SK-N-SH treated with all-trans-retinoic acid at 6 μM for 48 hours (cell line): ENCODE measurements around the gene SERP2.

Source experiments
- BACH2 ChIP-seq: fragments of 250-450 bp; sonication (Bioruptor Pico); IDR thresholded peaks from 2 replicates; pipeline ENCODE4 v1.9.0; 2021; ENCODE audit warnings: mild to moderate bottlenecking, borderline replicate concordance
- CREB5 ChIP-seq: fragments of 250-450 bp; sonication (Bioruptor Pico); IDR thresholded peaks from 2 replicates; pipeline ENCODE4 v1.5.1; 2020; ENCODE audit warnings: low read depth, mild to moderate bottlenecking, moderate library complexity
- ISL1 ChIP-seq: fragments of 250-450 bp; sonication (Bioruptor Pico); IDR thresholded peaks from 2 replicates; pipeline ENCODE4 v2.1.2; 2022; ENCODE audit warnings: mild to moderate bottlenecking, moderate library complexity
- OSR1 ChIP-seq: fragments of 250-450 bp; sonication (Bioruptor Pico); IDR thresholded peaks from 2 replicates; pipeline ENCODE4 v1.8.0; 2022; ENCODE audit warnings: moderate library complexity, mild to moderate bottlenecking, inconsistent platforms
- SNAI2 ChIP-seq: fragments of 250-450 bp; sonication (Bioruptor Pico); IDR thresholded peaks from 2 replicates; pipeline ENCODE4 v1.5.0; 2020; ENCODE audit warnings: mild to moderate bottlenecking, moderate library complexity
- ZNF70 ChIP-seq: fragments of 450-650 bp; formaldehyde crosslinking; IDR thresholded peaks from 2 replicates; pipeline ENCODE4 v1.5.0; 2020; ENCODE audit warnings: mild to moderate bottlenecking, moderate library complexity
- ZNF8 ChIP-seq: fragments of 450-650 bp; formaldehyde crosslinking; IDR thresholded peaks from 2 replicates; pipeline ENCODE4 v1.5.0; 2020; ENCODE audit warnings: mild to moderate bottlenecking, moderate library complexity

GRCh38 chr13:44422755-44423643, 49.4 kb downstream of the SERP2 start:
- TF ChIP-seq ZNF70 (CRISPR knock-in tag) (no peak), OSR1 (no peak), SNAI2 (CRISPR knock-in tag) (no peak), CREB5 (CRISPR knock-in tag) (no peak), BACH2 (CRISPR knock-in tag) (no peak), ZNF8 (CRISPR knock-in tag) (no peak), ISL1 (CRISPR knock-in tag) (no peak)
